Superior temporal gyrus (tissue), 1 donor: ENCODE results near the gene RBM18.

Experiments used
- DNase-seq: peaks from one replicate; pipeline ENCODE4 v3.0.0-alpha.2; 2016; ENCODE audit errors: extremely low spot score

RBM18 gene

GRCh38 chr9:122258886-122259415 lies 5.7 kb downstream of the RBM18 start:
- no peak for DNase-seq

DNA sequence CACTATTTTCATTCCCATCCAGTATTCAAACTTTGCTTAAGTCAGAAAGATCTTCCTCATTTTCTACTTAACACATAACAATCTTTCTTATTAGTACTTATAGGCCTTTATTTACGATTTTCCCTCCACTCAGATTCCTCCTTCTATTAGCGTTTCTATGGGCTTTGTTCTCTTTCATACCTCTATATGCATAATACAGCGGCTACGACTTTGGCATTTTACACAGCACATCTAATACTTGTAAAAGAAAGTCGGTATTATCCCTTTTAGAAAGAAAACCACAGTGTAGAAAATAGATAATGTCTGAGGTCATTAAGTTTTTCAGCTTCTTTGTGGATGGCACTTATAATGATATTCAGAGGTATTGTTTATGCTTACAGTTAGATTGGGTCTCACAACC lies 8.4 kb downstream of the RBM18 start:
- DNase-seq = no peak

DNA sequence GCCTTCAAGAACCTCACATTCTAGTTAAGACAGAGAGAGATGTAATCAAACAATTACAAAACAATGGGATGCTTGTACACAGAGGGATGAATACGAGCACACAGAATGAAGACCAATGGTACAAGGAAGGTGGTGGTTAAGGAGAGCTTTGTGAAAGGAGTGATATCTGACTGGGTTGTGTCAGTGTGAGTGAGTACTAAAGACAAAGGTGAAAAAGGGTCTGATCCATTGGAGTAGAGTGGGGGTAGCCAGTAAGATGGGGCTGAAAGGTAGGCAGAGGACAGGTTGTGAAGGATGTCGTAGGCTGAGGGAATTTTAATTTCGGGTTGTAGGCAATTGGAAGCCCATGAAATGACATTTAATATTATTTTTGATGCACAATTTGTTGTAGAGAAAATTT lies 9.9 kb downstream of the RBM18 start:
- no peak for DNase-seq

DNA sequence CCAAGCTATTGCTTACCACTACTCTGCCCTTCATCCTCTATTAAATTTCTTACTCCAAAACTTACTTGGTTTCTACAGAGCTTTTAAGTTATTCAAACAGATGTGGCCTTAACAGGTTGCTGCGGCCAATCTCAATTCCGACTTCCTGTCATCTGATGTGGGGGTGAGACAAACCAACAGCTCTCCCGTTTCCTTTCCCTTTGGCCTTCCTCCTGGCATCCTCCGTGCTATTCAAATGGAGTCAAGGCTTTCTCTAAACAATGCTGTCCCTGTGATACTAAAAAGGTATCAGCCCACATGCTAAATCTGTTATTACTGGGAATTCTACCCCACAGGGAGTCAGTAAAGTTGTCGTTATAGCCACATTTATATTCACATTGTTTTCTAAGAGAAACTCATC lies 11.8 kb downstream of the RBM18 start:
- DNase-seq = no peak

DNA sequence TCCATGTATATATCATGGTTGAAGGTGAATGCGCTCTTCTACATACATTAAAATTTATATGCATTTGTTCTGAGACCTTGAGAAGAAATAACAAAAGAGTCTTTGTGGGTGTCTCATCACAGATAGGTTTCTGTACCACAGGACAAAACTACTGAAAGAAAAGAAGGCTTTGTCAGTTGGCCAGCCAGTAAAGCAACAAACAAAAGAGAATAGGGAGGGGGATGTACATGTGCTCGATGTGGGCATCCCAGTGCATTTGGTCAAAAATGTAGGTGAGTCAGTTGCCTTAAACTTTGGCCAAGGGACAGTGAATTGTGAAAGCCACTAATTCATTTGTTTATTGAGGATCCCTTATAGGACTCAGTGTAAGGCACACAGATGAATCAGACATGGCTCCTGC lies 13.3 kb downstream of the RBM18 start:
- DNase-seq = peak; percentile 72

- no peak for DNase-seq
Measured at GRCh38 chr9:122248448-122248865, 16.2 kb downstream of the RBM18 start.

DNA sequence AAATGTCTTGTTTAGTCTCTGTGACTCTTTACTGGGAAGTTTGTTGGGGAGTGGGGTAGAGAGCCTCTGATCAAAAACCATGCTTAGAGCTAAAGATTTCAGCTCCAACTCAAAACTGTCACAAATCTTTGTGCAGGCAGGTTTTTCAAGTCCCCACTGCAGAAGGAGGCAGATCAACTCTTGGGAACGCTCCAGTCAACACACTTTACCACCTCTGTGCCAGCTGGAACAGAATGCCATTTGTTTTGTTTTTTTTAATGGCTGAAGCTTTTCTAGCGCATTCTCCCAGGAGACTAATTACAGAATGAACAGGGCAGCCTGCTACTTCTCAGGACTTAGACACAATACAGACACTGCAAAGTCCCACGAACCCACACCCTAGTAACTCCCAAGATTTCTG lies 18.0 kb downstream of the RBM18 start:
- no peak for DNase-seq

GRCh38 chr9:122244349-122244748 lies 20.3 kb downstream of the RBM18 start:
- no peak for DNase-seq

DNA sequence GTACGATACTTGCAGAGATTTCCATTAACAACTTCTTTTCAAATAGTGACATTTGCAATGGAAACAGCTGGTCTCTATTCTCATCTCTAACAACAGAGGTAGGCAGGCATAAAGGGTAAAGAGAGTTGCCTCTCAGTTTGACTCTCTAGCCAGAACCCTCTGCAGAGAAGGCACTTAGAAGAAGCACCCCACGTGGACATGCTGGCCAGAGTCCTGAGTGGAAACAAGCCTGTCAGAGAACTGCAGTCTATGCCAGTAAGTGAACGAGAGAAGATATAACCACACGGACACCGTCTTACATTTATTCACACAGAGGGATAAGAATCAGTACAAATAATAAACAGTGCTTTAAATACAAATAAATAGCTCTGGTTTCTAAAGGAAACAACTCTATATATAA lies 24.9 kb downstream of the RBM18 start:
- DNase-seq = no peak

DNA sequence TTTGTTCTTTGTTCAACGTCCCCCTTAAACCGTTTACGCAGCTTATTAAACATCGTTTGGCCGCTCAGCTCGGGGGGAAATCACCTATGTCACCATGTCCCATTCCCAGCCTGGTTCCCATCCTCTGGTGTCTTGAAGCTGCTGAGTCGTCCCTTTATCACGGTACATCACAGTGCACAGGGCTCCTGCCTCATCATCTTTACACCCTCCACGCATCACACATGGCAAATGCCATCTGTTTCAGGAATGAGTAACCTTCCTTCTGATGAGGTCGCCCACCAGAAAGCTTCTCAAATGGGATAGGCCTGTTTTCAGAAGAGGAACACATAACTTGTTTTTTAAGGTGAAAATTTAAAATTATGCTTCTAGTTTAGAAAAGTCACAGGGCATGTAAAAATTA lies 28.0 kb downstream of the RBM18 start:
- no peak for DNase-seq

GRCh38 chr9:122234022-122234748 lies 30.5 kb downstream of the RBM18 start:
- DNase-seq = no peak

DNA sequence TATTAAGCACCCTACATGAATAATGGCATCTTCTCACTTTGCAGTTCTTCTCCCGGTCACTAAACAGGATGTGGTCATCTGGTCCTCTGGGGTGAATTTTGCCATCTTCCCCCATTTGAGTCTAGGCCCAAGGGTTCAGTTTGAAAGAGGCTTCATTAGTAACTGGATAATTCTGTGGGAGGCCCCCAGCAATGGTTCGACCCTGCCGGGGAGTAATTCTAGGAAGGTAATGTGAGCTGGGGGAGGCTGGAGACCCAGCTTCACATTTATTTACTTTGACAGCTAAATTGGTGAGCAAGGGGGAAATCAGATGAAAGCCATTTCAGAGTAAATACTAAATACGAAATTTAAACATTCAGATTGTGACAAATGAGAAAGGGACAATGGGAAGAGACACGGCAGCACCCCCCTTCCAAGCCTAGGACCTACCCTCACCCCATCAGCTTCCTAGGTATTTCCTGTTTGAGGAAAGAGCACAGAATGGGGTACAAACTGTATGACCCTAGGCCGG lies 31.8 kb downstream of the RBM18 start:
- no peak for DNase-seq

- no peak for DNase-seq
Measured at GRCh38 chr9:122229485-122229837, 35.2 kb downstream of the RBM18 start.

DNA sequence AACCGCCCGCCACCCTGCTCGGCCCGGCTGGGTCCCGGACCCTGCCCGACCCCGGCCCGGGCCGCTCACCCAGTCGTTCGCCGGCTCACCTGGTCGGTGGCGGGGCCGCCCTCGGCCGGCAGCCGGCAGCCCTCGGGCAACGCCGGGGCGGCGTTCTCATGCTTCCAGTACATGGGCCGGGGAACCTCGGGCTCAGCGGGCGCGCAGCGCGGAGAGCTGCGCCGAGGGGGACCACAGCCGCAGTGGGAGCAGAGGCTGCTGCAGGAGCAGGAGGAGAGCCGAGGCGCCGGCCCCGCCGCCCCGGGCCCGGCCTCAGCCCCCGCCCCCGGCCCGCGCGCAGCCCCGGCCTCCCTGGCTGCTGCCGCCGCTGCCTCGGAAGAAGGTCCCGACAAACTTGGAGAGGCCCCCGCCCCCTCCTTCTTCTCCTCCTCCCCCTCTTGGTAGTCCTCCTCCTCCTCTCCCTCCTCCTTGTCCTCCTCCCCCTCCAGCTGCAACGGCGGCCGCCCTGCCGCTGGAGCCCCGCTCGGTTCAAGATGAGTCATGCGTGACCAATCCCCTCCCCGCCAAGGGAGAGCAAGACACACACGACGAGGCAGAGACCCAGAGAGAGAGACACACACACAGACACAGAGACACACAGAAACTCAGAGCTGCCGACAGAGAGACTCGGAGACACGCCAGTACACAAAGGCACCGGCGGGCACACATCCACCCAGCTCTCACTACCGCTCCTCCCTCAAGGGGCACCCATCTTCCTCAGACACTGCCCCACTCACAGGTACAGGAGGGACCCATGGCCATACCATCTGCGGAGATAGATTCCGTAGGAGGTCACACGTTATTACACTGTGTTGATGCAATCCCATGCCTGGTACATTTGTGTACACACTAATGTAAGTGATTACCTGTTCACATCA lies 35.8 kb downstream of the RBM18 start, which contains the start of gene LHX6:
TSS of gene LHX6 (minus strand) at position 390 of the 917 bp plus-strand sequence. CDS start at position 173, 217 bp downstream.
- DNase-seq = no peak

DNA sequence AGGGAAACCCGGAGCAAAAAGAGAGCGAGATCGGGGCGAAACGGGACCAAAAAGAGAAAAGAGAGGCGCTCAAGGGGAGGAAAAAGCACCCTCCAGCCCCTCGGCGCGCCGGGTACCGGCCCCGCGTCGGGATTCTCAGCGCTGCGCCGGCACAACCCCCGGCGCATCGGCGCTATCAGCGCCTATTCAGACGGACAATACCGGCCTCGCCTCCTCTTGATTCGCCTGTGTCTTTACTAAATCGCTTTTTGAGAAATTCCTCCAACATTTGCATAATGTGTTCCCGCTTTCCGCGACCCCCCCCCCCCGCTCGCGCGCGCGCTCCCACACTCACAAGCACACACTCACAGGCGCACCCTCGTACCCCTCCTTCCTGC lies 36.5 kb downstream of the RBM18 start:
- no peak for DNase-seq

GRCh38 chr9:122227575-122227900 lies 37.1 kb downstream of the RBM18 start:
- DNase-seq = no peak

DNA sequence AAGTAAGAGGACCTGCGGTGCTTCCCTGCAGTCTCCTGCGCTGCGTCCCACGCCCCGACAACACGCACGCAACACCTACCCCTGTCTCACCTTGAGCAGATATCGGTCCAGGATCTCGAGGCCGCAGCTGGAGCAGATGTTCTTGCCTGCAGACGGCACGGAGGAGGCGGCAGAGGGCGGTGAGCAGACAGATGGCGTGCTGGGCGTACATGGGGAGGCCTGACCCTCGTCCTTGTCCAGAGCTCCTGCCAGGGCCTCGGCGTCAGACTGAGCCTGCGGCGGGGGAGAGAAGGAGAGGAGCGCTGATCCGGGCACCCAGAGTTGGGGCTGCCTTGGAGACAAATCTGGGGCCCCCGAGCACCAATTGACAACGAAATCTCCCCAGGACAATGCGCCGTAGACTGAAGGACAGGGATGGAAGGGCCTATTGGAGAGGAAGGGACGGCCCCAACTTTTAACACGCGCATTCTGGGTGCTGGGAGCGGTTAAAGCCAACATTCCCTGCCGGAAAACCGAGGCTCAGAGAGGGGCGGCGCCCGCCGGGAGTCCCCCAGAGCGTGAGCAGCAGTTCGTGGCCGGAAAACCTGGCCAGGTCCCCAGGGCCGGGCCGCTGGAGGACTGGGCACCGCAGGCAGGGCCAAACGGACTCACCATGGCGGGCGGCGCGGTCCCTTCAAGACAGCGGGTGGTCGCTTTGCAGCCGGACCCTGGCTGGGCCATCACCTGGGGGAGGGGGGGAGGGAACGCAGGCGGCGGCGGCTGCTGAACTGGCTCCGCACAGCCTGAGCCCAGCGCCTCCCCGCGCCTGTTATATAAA lies 37.7 kb downstream of the RBM18 start:
- DNase-seq = no peak

GRCh38 chr9:122226142-122226757 lies 38.4 kb downstream of the RBM18 start:
- no peak for DNase-seq

DNA sequence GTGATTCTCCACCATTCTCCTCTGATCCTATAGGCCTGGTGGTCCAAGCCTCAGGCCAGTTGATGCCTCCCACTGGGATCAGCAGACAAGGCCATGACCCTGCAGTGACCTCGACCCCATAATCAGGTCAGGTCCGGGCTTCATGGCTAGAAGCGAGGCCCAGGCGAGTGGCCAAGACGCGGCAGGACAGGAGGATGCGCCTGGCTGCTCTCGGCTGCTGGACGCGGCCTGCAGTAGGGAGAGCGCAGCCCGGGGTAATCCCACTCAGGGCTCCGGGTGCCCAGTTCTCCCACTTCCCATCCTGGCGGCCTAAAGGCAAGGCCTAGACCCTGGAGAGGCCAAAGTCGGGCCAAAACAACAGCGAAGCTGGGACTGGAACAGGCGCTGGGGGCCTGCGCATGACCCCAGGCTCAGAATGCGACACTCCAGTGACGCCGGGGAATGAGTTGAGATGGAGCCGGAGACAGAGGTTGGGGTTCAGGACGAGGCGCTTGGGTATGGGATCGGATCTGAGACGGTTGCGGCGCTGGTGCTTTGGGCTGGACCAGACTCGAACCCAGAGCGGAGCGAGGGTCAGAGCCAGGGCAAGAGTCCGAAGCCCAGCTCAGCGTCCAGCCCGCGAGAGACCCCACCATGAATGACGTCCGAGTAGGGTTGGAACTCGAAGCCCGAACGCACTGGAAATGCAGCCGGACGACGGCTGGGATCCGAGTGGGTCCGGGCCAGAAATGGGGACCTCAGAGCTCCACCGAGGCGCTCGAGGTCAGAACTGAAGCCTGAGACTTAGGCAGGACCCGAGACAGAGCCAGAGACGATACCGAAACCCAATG lies 39.1 kb downstream of the RBM18 start:
- no peak for DNase-seq

- DNase-seq = no peak
Measured at GRCh38 chr9:122223435-122223834, 41.2 kb downstream of the RBM18 start.

- no peak for DNase-seq
Measured at GRCh38 chr9:122222791-122223190, 41.8 kb downstream of the RBM18 start.
